ENCODE data around the gene MRPS18A.
"Not testable (repeated sequence)": the region's sequence is repeated elsewhere in the genome, so short reads cannot be mapped to it uniquely, and the experiment has no call there.

MRPS18A gene

DNA sequence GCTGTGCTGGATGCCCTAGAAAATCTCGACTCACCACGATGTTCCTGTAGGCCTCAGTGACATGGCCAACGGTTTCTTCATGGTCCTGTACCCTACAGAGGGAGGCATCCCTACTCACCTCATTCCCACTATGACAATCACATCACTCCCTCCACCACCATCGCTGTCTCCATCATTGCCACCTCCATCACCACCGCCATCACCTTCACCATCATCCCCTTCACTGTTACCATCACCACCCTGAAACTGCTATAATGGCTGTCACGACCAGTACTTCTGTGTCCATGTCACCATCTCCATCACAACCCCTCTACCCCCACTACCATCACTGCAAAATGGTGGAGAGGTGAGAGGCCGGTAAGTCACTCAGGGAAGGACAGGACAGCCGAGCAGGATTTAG lies 29.8 kb upstream of the MRPS18A start:
- DNase-seq (ENCODE audit: low spot score): no peak

- no peak for DNase-seq (ENCODE audit: low spot score)
Measured at GRCh38 chr6:43716099-43716498, 28.5 kb upstream of the MRPS18A start.

DNA sequence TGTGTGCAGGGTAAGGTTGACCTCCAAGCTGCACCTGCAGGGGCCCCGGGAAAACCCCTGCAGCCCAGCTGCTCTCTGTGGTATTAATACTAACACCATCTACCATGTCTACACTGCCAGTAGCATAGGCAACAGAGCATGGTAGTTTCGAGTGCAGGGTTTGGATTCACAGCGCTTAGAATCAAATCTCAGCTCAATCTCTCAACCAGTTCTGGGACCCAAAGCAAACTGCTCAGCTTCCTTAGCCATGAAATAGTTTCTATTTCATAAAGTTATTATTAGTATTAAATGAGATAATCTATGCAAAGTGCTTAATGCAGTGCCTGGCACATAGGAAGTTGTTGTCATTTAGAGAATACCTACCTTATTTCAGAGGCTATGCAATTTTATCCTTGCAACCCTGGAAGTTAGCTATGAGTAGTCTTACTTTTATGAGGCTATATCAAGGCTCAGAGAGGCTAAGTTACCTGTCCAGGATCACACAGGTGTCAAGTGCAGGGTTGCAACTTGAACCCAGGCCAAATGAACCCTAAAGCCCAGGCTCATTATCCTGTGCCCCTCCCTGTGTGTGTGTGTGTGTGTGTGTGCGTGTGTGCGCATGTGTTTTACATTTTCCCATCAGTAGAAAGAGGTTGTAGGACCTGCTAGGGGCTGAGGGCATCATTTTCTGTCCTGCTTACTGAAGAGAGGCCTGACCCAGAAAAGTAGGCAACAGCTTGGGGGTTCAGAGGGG lies 27.6 kb upstream of the MRPS18A start:
- no peak for DNase-seq (ENCODE audit: low spot score)

DNA sequence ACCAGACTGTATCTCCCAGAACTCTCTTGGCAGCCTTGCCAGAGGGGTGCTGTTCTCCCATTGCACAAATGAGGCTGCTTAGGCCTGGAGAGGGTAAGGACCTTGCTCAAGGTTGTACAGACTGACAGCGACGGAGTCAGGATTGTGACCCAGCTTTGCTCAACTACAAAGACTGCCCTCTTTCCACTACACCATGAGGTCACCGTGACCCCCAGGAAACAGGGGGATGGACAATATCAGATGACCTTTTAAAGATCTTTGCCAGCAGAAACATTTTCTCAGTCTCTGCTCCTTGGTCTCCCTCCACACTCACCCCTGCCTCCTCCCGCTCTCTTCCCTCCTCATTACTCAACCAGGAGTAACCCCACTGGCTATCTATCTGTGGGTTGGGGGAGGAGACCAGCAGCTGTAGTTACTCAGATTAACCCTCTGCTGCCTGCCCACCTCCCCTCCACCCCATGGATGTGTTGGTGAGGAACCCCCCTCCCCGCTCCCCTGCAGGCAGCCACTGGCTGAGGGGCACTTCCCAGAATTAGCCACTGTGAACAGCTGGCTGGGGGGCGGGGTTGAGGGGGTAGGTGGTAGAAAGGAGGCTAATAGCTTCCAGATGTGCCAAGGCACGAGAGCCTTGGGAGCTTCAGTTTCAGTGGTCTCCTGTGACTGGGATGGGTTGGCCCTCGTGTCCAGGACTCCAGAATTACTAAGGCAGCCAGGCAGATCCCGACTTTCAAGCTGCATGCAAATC lies 26.9 kb upstream of the MRPS18A start:
- DNase-seq (ENCODE audit: low spot score): no peak

DNA sequence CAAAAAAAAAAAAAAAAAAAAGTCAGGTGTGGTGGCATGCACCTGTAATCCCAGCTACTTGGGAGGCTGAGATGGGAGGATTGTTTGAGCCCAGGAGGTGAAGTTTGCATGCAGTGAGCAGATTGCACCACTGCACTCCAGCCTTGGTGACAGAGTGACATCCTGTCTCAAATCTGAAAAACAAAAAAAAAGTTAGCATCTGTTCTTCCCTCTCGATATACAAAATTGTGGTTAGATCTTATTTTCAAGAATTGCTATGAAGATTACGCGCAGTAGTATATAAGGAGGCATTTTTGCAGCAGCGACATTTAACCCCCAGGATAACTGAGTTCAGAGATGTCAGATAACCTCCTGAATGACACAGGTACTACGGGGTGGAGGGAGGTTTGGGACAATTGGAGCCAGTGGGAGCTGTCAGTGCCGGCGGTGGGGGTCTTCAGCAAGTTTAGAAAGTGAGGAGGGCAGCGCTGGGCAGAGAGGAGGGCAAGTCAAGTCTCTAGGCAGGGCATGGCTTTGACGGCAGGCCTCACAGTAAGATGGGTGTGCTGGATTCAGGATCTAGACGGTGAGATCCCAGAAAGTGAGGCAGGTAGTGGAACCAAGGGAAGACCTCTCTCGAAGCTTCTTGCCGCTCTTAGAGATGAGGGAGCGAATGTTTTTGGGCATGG lies 26.2 kb upstream of the MRPS18A start:
- no peak for DNase-seq (ENCODE audit: low spot score)

DNA sequence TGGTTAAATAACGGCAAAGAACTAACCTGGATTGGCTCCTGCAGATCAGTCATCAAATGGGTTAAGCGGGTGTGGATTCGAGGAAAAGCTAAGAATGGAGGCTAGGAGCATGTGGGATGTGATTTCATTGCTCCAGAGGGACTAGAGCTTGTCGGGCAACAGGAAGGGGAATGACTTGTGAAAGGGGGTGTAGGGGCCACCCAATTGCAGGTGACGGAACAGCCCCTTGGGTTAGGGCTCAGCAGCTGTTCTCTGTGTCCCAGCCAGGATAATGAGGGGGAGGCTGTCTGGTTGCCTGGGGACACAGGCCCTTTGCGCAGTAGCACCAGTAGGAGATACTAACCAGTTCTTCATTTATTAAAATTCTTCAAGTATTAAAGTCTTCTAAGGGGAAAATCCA lies 25.0 kb upstream of the MRPS18A start:
- no peak for DNase-seq (ENCODE audit: low spot score)

- no peak for DNase-seq (ENCODE audit: low spot score)
Measured at GRCh38 chr6:43710576-43710975, 23.0 kb upstream of the MRPS18A start.

- DNase-seq (ENCODE audit: low spot score): no peak
Measured at GRCh38 chr6:43709654-43710303, 22.2 kb upstream of the MRPS18A start.

- DNase-seq (ENCODE audit: low spot score): no peak
Measured at GRCh38 chr6:43708860-43709653, 21.5 kb upstream of the MRPS18A start.

GRCh38 chr6:43707767-43708166 lies 20.2 kb upstream of the MRPS18A start:
- no peak for DNase-seq (ENCODE audit: low spot score)

GRCh38 chr6:43707269-43707668 lies 19.7 kb upstream of the MRPS18A start:
- no peak for DNase-seq (ENCODE audit: low spot score)

DNA sequence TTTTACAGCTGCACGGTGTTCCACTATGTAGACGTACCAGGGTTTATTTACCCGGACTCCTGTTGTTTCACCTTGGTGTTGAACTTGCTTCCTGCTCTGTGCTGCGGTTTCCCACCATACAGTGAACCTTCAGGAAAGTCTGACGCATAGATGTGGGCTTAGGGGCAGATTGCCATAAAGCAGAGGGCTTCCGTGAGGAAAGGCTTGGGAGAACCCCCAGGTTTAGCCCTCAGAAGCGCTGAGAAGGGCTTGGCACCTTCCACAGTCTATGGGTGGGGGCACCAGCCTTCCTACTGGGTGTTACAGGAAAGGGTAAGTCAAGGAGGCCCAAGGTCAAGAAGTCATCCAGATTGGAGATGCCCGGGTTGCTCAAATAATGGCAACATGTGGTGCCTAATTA lies 19.2 kb upstream of the MRPS18A start:
- DNase-seq (ENCODE audit: low spot score): no peak

GRCh38 chr6:43705996-43706395 lies 18.4 kb upstream of the MRPS18A start:
- DNase-seq (ENCODE audit: low spot score): no peak

DNA sequence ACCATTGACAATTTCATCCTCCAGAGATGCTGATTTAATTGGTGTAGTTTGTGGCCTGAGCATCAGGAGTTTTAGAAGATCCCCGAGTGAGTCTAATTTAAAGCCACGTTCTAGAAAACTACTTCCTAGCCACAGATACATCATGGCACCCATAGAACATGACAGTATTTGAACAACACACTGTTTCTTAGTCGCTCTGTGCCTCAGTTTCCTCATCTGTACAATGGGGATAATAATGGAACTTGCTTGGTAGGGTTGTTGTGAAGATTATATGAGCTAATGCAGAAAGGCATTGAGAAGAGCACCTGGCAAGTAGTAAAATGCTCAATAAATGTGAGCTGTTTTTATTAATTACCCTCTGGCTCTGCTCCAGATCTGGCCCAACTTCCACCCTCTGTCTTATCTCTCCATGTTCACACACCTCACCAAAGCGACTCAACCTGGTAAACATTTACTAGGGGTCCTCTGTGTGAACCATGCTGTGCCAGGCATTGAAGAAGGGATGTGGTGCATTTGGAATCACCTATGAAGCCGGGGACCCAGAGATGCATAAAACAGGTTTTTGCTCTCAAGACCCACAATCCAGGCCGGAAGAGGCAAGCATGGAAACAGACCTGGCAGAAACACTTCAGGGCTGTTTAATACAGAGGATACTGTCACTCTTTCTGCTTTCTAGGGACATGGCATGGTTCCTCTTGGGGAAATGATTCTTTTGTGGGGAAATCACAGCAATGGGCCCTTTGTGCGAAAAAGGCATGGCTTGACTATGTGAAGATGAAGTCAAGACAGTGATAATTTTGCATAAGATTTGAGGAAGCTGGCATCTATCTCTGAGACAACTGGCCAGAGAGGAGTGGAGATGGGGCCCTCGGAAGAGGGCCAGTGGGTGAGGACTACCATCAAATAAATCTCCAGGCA lies 16.2 kb upstream of the MRPS18A start:
- DNase-seq (ENCODE audit: low spot score): no peak

DNA sequence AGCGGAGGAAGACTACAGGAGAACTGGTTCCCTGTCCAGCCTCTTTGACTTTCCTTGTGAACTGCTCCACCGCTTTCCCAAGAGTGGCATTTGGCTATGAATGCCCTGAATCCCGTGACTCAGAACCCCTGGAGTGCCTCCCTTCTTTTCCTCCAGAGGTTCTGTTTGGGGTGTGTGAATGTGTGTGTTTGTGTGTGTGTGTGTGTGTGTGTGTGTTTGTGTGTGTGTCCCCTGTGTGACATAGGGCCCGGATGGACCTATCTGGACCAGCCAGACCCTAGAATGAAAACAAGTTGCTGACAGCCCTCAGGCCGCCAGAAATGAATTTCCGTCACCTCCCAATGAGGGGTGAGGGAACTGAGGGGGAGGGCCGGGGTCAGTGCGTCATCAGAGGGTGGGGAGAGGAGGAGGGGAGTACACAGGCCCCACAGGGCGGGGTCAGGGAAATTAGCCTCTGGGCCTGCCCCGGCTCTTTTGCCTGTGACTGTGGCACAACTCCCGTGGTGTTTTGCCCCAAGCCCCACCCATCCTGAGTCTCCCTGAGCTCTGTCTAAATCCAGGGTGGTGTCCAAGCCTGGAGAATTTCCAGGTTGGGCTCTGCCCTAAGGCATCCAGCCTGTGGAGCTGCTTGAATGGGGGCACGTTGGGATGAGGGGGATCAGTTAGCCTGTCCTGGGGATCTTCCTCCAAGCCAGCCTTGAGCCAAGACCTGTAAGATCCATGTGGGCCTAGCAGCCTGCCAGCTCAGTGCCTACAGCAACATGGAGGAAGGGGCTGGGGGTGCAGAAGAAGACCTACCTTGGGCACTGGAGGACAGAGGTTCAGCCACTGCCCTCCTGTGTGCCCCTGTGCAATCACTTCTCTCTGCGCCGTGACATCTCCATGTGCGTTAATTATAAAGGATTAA lies 15.2 kb upstream of the MRPS18A start:
- peak; percentile 93 for DNase-seq (ENCODE audit: low spot score)

- DNase-seq (ENCODE audit: low spot score): no peak
Measured at GRCh38 chr6:43702171-43702533, 14.6 kb upstream of the MRPS18A start.

GRCh38 chr6:43700939-43701560 lies 13.5 kb upstream of the MRPS18A start:
- not testable (repeated sequence) for DNase-seq (ENCODE audit: low spot score)

GRCh38 chr6:43699564-43700186 lies 12.1 kb upstream of the MRPS18A start:
- DNase-seq (ENCODE audit: low spot score): peak; percentile 55

All from kidney tubule cell (primary cell).